Fibroblast of skin of left biceps (primary cell): ENCODE measurements around the gene DNAAF2.
"Not testable (repeated sequence)": the region's sequence is repeated elsewhere in the genome, so short reads cannot be mapped to it uniquely, and the experiment has no call there.

Source experiments
- DNase-seq, 2 experiments: peaks; one replicate each; pipeline ENCODE4 v3.0.0-alpha.2; 2013; ENCODE audit warnings: low read depth in 2 of 2

The DNAAF2 gene

DNA sequence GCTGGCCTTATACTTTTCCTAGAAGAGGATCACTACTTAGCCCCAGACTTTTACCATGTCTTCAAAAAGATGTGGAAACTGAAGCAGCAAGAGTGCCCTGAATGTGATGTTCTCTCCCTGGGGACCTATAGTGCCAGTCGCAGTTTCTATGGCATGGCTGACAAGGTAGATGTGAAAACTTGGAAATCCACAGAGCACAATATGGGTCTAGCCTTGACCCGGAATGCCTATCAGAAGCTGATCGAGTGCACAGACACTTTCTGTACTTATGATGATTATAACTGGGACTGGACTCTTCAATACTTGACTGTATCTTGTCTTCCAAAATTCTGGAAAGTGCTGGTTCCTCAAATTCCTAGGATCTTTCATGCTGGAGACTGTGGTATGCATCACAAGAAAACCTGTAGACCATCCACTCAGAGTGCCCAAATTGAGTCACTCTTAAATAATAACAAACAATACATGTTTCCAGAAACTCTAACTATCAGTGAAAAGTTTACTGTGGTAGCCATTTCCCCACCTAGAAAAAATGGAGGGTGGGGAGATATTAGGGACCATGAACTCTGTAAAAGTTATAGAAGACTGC lies 12.9 kb downstream of the DNAAF2 start:
- DNase-seq: no peak

DNA sequence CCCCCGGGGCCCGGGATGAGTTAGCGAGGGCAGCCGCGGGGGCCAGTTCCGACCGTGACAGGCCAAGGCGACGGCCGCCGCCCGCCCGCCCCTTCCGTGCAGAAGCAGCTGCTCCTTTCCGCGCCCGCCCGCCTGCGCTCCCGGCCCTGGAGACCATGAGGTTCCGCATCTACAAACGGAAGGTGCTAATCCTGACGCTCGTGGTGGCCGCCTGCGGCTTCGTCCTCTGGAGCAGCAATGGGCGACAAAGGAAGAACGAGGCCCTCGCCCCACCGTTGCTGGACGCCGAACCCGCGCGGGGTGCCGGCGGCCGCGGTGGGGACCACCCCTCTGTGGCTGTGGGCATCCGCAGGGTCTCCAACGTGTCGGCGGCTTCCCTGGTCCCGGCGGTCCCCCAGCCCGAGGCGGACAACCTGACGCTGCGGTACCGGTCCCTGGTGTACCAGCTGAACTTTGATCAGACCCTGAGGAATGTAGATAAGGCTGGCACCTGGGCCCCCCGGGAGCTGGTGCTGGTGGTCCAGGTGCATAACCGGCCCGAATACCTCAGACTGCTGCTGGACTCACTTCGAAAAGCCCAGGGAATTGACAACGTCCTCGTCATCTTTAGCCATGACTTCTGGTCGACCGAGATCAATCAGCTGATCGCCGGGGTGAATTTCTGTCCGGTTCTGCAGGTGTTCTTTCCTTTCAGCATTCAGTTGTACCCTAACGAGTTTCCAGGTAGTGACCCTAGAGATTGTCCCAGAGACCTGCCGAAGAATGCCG lies 13.7 kb downstream of the DNAAF2 start:
- DNase-seq: no peak

DNA sequence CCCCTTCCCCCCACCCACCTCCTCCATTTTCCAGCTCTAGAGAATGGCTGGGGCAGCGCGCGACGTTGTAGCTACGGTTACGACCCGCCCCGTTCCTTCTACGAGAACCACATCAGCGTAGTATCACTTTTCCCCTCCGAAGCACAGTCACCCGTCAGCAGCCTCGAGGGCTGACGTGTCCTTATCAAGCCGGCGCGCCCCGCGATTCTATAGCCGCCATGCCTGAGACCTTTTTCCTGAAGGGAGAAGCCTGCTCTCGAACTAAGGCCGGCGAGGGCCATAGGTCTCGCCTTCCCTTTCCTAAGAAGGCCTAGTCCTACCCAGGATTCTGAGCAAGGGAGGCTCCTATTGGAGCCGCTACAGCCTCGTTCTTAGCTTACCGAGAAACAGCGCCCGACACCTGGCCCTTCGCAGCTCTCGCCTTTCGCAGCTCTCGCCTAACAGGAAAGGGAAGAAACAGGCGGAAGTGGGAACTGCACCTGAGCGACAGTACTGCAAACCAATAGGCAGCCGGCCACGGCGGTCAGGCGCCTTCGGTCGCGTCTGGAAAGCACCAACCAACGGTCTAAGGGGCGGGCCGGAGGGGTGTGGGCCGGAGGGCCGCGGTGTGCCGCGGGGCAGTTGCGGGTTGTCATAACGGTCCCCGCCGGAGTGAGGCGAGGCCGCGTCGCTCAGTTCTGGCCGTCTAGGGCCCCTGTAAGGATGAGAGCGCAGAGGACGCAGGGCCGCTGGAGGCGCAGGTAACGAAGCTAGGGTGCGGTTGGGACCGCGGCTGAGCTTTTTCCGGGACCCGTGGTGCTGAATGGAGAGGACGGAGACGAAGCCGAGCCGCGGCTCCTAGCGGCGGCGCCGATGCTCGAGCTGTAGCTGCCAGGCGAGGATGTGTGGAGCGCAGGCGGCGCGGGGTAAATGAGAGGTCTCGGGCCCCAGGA lies 14.6 kb downstream of the DNAAF2 start, which contains the start of the genes MGAT2 and RPL36AL:
MGAT2 (plus strand) TSS at position 618 of the 932 bp plus-strand sequence. CDS start 470 bp downstream, outside the sequence.
RPL36AL (minus strand) TSS at position 445 of the 932 bp plus-strand sequence. CDS start 1,522 bp downstream, outside the sequence.
- peak; percentile 96 to 97 for DNase-seq

DNA sequence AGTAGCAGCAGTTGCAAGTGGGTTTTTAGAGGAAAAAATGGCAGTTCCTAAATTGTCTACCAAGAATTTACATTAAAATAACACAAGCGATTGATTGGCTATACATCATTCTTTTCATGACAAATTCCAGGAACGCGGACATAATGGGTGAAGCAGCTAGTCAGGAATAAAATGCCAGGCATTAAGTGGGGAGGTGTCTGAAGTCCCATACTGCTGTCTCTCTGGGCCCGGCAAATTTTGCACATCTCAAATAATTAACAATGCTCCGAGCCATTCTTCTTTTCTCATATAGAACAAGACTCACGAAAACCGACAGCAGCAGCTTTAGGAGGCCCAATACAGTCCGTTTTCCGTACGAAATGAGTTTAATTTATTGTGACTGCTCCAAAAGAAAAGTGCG lies 15.3 kb downstream of the DNAAF2 start:
- no peak for DNase-seq

DNA sequence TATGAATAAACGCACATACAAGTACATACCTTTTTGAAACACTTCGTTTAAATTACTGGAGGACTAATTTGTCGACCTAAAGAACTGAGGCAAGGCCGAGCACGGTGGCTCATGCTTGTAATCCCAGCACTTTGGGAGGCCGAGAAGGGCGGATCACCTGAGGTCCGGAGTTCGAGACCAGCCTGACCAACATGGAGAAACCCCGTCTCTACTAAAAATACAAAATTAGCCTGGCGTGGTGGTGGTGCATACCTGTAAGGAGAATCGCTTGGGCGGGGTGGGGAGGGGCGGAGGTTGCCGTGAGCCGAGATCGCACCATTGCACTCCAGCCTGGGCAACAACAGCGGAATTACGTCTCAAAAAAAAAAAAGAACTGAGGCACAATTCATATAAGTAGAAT lies 15.8 kb downstream of the DNAAF2 start:
- not testable (repeated sequence) for DNase-seq

DNA sequence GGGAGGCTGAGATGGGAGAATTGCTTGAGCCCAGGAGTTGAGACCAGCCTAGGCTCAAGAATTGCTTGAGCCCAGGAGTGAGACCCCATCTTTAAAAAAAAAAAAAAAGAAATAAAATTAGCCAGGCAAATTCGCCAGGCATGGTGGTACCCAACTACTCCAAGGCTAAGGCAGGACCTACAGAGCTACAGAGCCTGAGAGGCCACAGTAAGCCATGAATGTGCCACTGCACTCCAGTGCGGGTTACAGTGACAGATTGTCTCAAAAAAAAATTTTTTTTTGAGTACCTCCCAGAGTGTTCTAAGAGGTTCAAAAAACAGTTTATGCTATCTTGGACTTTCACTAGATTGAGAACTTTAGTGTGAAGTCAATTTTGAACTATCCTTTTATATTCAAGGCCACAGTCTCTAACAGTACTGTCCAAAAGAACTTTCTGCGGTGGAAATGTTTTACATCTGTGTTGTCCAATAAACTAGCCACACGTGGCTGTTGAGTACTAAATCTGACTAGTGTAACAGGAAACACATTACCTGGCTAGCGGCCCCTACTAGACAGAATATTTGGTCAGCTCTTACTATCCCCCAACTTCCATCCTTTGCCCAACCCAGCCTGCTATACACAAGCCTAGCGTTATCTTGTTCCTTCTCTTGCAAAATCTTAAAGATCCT lies 17.1 kb downstream of the DNAAF2 start:
- no peak for DNase-seq

DNA sequence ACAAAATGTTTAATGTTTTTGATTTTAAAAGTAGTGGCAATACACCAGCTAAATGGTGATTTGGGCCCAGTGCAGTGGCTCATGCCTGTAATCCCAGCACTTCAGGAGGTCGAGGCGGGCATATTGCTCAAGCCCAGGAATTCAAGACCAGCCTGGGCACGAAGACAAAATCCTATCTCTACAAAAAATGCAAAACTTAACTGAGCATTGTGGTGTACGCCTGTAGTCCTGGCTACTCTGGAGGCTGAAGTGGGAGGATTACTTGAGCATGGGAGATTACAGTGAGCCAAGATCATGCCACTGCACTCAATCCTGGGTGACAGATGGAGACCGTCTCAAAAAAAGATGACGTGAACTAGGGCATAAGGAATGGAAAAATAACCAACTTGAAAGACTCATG lies 19.3 kb downstream of the DNAAF2 start:
- DNase-seq: no peak

DNA sequence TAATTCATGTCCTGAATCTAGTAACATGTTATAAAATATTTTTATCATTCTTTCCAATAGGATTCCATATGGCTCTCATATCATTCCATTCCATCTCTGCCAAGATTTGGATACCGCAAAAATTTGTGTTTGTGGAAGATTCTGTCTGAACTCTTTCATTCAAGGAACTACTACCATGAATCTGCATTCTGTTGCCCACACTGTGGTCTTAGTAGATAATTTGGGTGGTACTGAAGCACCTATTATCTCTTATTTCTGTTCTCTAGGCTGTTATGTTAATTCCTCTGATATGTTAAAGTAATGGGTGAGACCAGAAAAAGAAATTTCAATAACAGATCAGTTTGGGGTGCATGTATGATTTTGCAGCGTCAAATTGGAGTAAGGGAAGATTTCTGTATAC lies 20.8 kb downstream of the DNAAF2 start:
- DNase-seq: no peak

DNA sequence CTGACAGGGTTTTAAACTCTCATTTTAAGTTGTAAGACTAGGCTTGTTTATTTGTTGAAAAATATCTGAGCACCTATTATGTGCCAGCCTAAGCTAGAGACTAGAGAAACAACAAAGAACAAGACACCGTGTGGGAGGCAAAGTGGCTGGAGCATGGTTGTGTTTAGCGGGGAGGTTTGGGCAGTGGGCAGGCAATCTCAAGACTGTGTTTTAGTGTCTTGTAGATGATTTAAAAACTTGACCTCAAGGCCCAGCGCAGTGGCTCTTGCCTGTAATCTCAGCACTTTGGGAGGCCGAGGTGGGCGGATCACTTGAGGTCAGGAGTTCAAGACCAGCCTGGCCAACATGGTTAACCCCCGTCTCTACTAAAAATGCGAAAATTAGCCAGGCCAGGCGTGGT lies 22.4 kb downstream of the DNAAF2 start:
- DNase-seq: no peak

DNA sequence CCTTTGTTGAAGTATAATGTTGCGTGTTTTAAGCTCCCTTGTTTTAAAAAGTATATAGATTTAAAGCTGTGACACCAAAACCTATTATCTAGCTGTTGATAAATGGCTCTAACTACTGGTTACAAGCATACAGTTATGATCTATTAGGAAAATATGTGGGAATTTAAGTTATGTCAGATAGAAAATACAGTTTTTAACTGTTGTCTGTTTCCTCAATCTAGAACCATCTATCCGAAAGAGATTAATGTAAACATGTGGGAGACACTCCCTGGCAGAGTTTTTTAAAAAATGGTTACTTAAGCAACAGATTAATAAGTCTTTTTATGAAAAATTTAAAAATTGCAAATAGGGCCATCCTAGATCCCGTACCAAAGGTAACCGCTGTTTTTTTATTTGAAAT lies 22.8 kb downstream of the DNAAF2 start:
- DNase-seq: no peak

DNA sequence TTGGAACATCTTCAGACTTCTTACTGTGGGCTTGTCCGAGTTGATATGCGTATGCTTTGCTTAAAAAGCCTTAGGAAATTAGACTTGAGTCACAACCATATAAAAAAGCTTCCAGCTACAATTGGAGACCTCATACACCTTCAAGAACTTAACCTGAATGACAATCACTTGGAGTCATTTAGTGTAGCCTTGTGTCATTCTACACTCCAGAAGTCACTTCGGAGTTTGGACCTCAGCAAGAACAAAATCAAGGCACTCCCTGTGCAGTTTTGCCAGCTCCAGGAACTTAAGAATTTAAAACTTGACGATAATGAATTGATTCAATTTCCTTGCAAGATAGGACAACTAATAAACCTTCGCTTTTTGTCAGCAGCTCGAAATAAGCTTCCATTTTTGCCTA lies 27.5 kb downstream of the DNAAF2 start:
- DNase-seq: no peak

DNA sequence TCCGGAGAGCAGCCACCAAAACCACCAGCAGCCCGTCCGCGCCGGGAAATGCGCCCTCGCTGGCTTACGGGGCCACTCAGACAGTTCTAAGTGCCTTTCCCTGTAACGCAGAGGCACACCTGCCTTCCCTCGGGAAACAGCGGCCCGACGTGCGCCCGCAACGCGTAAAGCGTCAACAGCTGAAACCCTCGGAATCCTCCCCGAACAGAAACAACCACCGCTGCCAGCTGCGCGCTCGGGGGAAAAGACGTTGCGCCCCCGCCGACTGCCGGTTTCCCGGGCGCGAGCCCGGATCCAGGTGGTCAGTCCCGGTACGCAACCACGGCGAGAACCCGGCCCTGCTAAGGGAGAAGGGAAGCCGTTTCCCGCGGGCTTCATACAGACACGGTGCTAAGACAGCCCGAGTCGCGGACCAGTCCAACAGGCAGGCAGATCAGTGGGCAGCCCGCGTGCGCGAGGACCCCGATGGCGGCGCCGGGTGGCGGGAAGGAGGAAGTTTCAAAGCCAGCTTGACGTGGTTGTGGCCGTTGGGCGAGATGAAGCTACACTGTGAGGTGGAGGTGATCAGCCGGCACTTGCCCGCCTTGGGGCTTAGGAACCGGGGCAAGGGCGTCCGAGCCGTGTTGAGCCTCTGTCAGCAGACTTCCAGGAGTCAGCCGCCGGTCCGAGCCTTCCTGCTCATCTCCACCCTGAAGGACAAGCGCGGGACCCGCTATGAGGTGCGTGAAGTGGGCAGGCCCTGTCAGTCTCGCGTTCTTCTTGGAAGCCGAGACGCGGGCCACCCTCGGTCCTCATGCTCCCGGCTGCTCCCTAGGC lies 36.4 kb downstream of the DNAAF2 start, which contains the start of gene LRR1:
LRR1 (plus strand) TSS at position 456 of the 816 bp plus-strand sequence; CDS start at position 537, 81 bp downstream.
- peak; percentile 44 to 47 for DNase-seq

DNA sequence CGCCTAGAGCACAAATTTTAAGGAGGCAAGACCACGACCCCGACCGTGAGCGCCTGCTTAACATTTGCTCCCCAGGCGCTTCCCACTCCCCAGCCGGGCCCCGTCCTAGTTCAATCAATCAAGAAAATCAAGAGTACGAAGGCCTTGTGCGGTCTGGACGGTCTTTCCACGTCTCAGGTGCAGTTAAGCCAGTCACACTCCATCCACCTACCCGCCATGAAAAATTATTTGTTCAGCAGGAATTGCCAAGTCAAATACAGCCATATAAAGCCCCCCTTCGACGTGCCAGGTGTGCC lies 36.9 kb downstream of the DNAAF2 start:
- no peak for DNase-seq

DNA sequence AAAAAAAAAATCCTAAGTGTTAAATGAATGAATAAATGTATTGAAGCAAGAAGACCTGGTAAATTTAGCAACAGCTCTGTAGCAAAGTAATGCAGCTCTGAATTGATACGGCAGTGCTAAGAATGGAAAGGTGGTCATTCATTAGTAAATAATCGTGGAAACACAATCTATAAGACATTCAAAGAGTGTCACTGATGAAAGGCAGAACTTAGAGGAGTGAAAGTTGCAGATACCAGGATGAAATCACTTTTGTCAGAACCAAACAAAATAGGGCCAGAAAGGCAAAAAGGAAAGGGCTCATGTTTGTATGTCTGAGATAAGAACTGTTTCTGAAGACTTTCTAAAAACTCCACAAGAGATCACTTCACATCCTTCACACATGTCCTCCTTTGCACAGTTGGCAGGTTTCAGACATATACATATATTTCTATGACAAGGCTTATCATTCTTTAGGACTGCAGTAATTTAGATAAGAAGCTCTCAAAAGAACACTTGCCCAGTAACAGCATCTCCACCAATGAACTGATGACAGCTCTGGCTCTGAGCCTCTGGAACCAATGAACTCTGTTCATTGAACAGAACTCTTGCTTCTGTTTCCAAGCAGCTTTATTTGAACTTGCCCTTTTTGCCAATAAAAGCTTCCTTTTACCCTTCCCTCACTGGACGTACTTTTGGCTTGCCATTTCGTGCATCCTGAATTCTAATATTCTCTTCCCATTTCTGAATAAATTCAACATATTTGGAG lies 40.5 kb downstream of the DNAAF2 start:
- DNase-seq: no peak

DNA sequence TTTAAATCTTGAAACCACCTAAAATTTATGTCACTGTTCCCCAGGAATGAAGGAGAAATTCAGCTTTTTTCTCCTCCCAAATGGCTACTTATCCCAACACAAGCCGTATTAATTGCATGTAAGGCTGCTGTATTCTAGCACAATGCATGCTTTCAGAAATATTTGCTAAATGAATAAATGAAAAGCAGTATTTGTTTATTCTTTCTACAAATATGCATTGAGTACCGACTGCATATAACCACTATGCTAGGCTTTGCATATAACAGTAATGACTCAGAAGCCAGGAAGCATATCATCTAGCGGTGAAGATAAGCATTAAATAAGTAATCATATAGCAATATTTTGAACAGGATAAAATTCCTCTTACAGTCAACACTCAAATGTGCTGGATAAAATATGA lies 42.0 kb downstream of the DNAAF2 start:
- DNase-seq: peak in 1 of 2 experiments; percentile 24

DNA sequence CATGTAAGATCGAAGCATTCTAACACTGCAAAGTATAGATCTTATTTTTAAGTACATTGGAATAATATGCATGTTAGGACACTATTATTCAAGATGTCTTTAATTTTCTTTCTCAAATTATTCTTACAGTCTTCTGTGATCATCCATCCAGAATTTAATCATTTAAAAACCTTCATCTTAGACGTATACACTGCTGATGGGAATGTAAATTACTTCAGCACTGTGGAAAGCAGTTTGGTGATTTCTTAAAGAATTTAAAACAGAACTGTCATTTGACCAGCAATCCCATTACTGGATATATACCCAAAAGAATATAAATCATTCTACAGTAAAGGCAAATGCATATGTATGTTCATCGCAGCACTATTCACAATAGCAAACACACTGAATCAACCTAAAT lies 45.7 kb downstream of the DNAAF2 start:
- DNase-seq: no peak

DNA sequence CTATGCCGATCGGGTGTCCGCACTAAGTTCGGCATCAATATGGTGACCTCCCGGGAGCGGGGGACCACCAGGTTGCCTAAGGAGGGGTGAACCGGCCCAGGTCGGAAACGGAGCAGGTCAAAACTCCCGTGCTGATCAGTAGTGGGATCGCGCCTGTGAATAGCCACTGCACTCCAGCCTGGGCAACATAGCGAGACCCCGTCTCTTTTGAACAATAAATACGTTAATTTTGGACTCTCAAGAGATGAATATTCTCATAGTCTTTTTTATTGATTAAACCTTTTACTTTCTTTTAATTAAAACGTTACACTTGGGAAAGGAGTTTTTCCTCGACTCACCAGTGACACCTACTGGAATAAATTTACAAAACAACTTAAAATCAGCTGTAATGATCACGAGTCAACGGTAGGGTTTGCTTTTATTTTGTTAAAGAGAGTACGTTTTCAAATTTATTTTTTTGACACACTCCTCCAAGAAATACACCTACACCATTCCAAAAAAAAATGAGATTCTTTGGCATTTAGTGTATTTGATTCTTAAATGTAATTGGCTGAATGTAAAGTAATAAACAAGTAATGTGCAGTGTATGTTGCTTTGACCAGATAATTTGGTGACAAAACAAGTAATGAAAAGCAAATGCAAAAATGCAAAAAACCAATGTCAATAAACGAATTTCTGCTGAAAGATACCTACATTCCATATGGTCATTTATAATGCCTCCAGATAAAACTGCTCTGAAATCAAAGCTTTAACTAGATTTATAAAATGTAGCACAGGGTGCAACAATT lies 48.2 kb downstream of the DNAAF2 start:
- DNase-seq: peak; percentile 61 to 74

DNA sequence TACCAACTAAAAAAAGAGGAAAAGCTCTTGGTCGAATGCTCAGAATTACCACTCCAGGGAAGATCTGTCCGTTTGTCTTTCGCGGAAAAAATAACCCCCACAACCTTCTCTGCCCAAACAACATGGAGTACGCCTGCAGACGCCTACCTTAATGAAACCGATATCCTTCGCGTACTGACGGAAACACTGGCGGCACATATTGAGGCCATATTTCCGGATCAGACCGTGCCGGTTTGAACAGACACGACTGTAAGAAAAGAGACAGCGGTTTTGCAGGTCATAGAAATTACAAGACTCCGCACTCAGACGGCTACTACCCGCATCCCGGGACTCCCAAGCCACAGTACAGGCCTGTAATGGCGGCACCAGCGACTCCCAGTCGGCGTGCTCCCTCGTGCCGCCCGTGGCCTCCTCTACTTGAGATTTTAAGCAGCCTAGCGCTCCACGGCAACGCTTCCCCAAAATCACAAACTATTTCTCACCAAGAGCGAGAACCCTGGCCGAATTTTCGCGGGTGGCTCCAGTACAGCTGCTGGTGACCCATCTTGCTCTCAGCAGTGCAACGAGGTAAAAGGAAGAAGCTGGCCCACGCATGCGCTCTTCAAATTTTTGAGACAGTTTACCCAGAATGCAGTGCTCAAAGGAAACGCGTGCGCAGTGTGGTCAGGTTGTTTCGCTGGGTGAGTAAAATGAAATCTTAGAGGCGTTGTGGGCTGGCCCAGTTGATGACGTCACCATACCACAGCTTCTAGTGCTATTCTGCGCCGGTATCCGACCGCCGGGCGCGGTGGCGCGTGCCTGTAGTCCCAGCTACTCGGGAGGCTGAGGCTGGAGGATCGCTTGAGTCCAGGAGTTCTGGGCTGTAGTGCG lies 49.0 kb downstream of the DNAAF2 start, which contains the start of gene RPS29:
RPS29 (minus strand) TSS at position 578 of the 870 bp plus-strand sequence; CDS start at position 544, 34 bp downstream.
- peak; percentile 98 to 99 for DNase-seq
